Fibroblast of lung (primary cell): Measurements from ENCODE around the gene F11.

ENCODE experiments used
- EZH2 ChIP-seq: IDR thresholded peaks from 2 replicates; pipeline ENCODE4 v1.5.1; 2012; ENCODE audit warnings: low read length, control low read depth, mild to moderate bottlenecking; ENCODE audit errors: missing control alignments
- TF ChIP-seq, protein P1 (sequence below), 2 donors: IDR thresholded peaks in 1 of 2; conservative IDR thresholded peaks in 1 of 2; 1 replicate in 1 of 2; 2 replicates in 1 of 2; pipeline ENCODE4 v1.5.1; 2011 to 2012; ENCODE audit warnings: low read length in 2 of 2, control low read depth in 1 of 2, inconsistent platforms in 1 of 2, low read depth in 1 of 2, mild to moderate bottlenecking in 1 of 2

DNA sequence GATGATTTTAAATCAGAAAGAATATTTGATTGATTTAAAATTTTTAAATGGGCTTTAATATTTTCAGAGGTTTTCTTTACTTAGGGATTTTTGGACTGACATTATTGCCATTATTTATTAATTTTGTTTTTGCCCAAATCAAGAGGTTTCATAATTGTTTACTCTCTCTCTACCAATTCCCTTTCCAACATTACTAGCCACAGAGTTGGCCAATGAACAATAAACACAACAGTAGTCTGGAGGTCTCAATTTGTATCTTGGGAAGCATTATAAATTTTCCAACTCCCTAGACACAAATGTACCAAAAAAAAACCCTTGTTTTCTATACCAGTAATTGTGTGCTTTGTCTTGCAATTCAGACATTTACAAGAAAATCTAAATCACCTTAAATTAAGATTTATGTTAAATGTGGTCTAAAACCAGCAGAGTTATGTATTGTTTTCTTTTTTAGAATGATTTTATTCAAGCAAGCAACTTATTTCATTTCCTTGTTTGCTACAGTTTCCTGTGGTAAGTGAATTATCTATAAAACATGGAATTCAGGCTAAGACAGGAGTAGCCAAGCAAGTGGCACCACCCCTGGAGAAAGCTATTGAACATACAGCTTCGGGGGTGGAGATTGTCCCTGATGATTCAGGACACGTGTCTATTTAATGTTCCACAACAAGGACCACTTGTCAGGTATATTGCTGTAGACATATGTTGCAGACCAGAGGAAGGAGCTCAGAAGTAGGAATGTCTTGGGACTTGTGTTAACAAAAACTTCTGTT is 38.1 kb upstream of the F11 start:
- TF ChIP-seq, protein P1, sequence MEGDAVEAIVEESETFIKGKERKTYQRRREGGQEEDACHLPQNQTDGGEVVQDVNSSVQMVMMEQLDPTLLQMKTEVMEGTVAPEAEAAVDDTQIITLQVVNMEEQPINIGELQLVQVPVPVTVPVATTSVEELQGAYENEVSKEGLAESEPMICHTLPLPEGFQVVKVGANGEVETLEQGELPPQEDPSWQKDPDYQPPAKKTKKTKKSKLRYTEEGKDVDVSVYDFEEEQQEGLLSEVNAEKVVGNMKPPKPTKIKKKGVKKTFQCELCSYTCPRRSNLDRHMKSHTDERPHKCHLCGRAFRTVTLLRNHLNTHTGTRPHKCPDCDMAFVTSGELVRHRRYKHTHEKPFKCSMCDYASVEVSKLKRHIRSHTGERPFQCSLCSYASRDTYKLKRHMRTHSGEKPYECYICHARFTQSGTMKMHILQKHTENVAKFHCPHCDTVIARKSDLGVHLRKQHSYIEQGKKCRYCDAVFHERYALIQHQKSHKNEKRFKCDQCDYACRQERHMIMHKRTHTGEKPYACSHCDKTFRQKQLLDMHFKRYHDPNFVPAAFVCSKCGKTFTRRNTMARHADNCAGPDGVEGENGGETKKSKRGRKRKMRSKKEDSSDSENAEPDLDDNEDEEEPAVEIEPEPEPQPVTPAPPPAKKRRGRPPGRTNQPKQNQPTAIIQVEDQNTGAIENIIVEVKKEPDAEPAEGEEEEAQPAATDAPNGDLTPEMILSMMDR (conservative IDR thresholded peaks at IDR 0.05 in 1 of 2, IDR thresholded peaks at IDR 0.05 in 1 of 2; ENCODE audit: low read depth in 1 of 2, low read length in 2 of 2), result no peak
- no peak for TF ChIP-seq EZH2
